WTC11 (cell line): ENCODE measurements around the gene INVS. TPM values are rescaled to one million over a fixed set of nuclear protein-coding genes. Genes with fewer than 3 reads are reported as not detected.

Experiments
- ATAC-seq: fragments of 200-7000 bp; cut with Tn5 transposase; 2 replicates; pipeline ENCODE4 v1.10.0; 2021; ENCODE audit warnings: mild to moderate bottlenecking, moderate library complexity
- CTCF ChIA-PET: fragments of 300-600 bp; sonication (Branson Sonifier 250); formaldehyde crosslinking; loops from one replicate; lab custom pipeline; 2021; ENCODE audit warnings: antibody characterized with exemption; lab: Charles Lee
- POLR2A ChIA-PET: fragments of 350-600 bp; sonication (Branson Sonifier 250); formaldehyde crosslinking; loops from one replicate; lab custom pipeline; 2021; ENCODE audit warnings: antibody characterized with exemption; lab: Charles Lee
- DNase-seq: peaks from one replicate; pipeline ENCODE4 v3.0.0; 2021; ENCODE audit warnings: low spot score
- H3K27ac Mint-ChIP-seq: 2 replicates; pipeline ENCODE4 v1.8.0; 2021; ENCODE audit warnings: mixed read lengths
- H3K27me3 Mint-ChIP-seq: 2 replicates; pipeline ENCODE4 v1.8.0; 2021; ENCODE audit warnings: low read depth, mild to moderate bottlenecking, moderate library complexity, mixed read lengths
- H3K36me3 Mint-ChIP-seq: 2 replicates; pipeline ENCODE4 v1.8.0; 2021; ENCODE audit warnings: mixed read lengths
- H3K4me1 Mint-ChIP-seq: 2 replicates; pipeline ENCODE4 v1.8.0; 2022; ENCODE audit warnings: mixed read lengths
- H3K4me3 Mint-ChIP-seq: 2 replicates; pipeline ENCODE4 v1.8.0; 2021; ENCODE audit warnings: mild to moderate bottlenecking, moderate library complexity, mixed read lengths
- H3K9me3 Mint-ChIP-seq: 2 replicates; pipeline ENCODE4 v1.8.0; 2021; ENCODE audit warnings: mixed read lengths
- ATF3 ChIP-seq: sonication (generic); formaldehyde crosslinking; conservative IDR thresholded peaks from 2 replicates; pipeline ENCODE4 v1.8.1; 2022; ENCODE audit warnings: mild to moderate bottlenecking, missing genetic modification reagents
- CREB1 ChIP-seq: sonication (generic); formaldehyde crosslinking; IDR thresholded peaks from 2 replicates; pipeline ENCODE4 v1.8.0; 2023; ENCODE audit warnings: mild to moderate bottlenecking, missing genetic modification reagents
- EMX1 ChIP-seq: fragments of 250-450 bp; sonication (Bioruptor Pico); IDR thresholded peaks from 2 replicates; pipeline ENCODE4 v1.8.0; 2021; ENCODE audit warnings: mild to moderate bottlenecking
- FOXJ3 ChIP-seq: sonication (generic); formaldehyde crosslinking; IDR thresholded peaks from 2 replicates; pipeline ENCODE4 v1.9.0; 2021; ENCODE audit warnings: missing genetic modification reagents, mild to moderate bottlenecking, borderline replicate concordance
- FOXP1 ChIP-seq: sonication (generic); formaldehyde crosslinking; IDR thresholded peaks from 2 replicates; pipeline ENCODE4 v1.8.0; 2022; ENCODE audit warnings: missing genetic modification reagents, mild to moderate bottlenecking, moderate library complexity, borderline replicate concordance
- GTF2I ChIP-seq: fragments of 250-450 bp; sonication (Bioruptor Pico); conservative IDR thresholded peaks from 2 replicates; pipeline ENCODE4 v1.4.0; 2021; ENCODE audit warnings: mild to moderate bottlenecking
- HMGXB4 ChIP-seq: sonication (generic); formaldehyde crosslinking; IDR thresholded peaks from 2 replicates; pipeline ENCODE4 v1.8.1; 2023; ENCODE audit warnings: mild to moderate bottlenecking, moderate library complexity, missing genetic modification reagents
- MXD4 ChIP-seq: fragments of 250-450 bp; sonication (Bioruptor Pico); IDR thresholded peaks from 2 replicates; pipeline ENCODE4 v1.8.0; 2021; ENCODE audit warnings: mild to moderate bottlenecking, moderate library complexity, borderline replicate concordance
- MYBL2 ChIP-seq: sonication (generic); formaldehyde crosslinking; IDR thresholded peaks from 2 replicates; pipeline ENCODE4 v1.8.1; 2023; ENCODE audit warnings: mild to moderate bottlenecking, moderate library complexity, missing genetic modification reagents
- NFATC4 ChIP-seq: fragments of 250-450 bp; sonication (Bioruptor Pico); IDR thresholded peaks from 2 replicates; pipeline ENCODE4 v1.9.0; 2021; ENCODE audit warnings: mild to moderate bottlenecking
- NFE2L1 ChIP-seq: sonication (generic); formaldehyde crosslinking; IDR thresholded peaks from 2 replicates; pipeline ENCODE4 v1.8.1; 2023; ENCODE audit warnings: missing genetic modification reagents
- NR1H2 ChIP-seq: sonication (generic); formaldehyde crosslinking; IDR thresholded peaks from 2 replicates; pipeline ENCODE4 v1.9.0; 2021; ENCODE audit warnings: mild to moderate bottlenecking, moderate library complexity, missing genetic modification reagents
- NR3C1 ChIP-seq: sonication (generic); formaldehyde crosslinking; conservative IDR thresholded peaks from 2 replicates; pipeline ENCODE4 v1.8.1; 2023; ENCODE audit warnings: low read depth, mild to moderate bottlenecking, missing genetic modification reagents
- OVOL2 ChIP-seq: fragments of 250-450 bp; sonication (Bioruptor Pico); IDR thresholded peaks from 2 replicates; pipeline ENCODE4 v1.9.0; 2021; ENCODE audit warnings: mild to moderate bottlenecking, borderline replicate concordance
- PRRX2 ChIP-seq: fragments of 250-450 bp; sonication (Bioruptor Pico); IDR thresholded peaks from 2 replicates; pipeline ENCODE4 v1.8.0; 2021; ENCODE audit warnings: mild to moderate bottlenecking
- SMAD3 ChIP-seq: sonication (generic); formaldehyde crosslinking; IDR thresholded peaks from 2 replicates; pipeline ENCODE4 v1.8.0; 2022; ENCODE audit warnings: missing genetic modification reagents, mild to moderate bottlenecking, borderline replicate concordance
- SMAD4 ChIP-seq: sonication (generic); formaldehyde crosslinking; IDR thresholded peaks from 2 replicates; pipeline ENCODE4 v1.8.0; 2022; ENCODE audit warnings: mild to moderate bottlenecking, missing genetic modification reagents
- SOX15 ChIP-seq: fragments of 250-450 bp; sonication (Bioruptor Pico); IDR thresholded peaks from 2 replicates; pipeline ENCODE4 v1.9.0; 2021; ENCODE audit warnings: mild to moderate bottlenecking
- USF1 ChIP-seq: sonication (generic); formaldehyde crosslinking; IDR thresholded peaks from 2 replicates; pipeline ENCODE4 v1.8.0; 2022; ENCODE audit warnings: mild to moderate bottlenecking, missing genetic modification reagents
- ZNF219 ChIP-seq: sonication (generic); formaldehyde crosslinking; IDR thresholded peaks from 2 replicates; pipeline ENCODE4 v1.8.0; 2023; ENCODE audit warnings: missing genetic modification reagents, mild to moderate bottlenecking, borderline replicate concordance
- ZNF423 ChIP-seq: fragments of 250-450 bp; sonication (Bioruptor Pico); IDR thresholded peaks from 2 replicates; pipeline ENCODE4 v2.1.2; 2022; ENCODE audit warnings: mild to moderate bottlenecking, moderate library complexity
- ZNF671 ChIP-seq: fragments of 250-450 bp; sonication (Bioruptor Pico); IDR thresholded peaks from 2 replicates; pipeline ENCODE4 v1.8.0; 2021; ENCODE audit warnings: mild to moderate bottlenecking
- ZSCAN18 ChIP-seq: fragments of 250-450 bp; sonication (Bioruptor Pico); IDR thresholded peaks from 2 replicates; pipeline ENCODE4 v2.1.2; 2022; ENCODE audit warnings: mild to moderate bottlenecking, moderate library complexity
- total RNA-seq: library from RNA; stranded (reverse); gene quantifications from 3 replicates; pipeline ENCODE4 v1.2.3, GENCODE V29; 2021
- TF ChIP-seq, protein P1 (sequence below): fragments of 250-450 bp; sonication (Bioruptor Pico); IDR thresholded peaks from 2 replicates; pipeline ENCODE4 v1.9.0; 2021; ENCODE audit warnings: mild to moderate bottlenecking
- TF ChIP-seq, protein P2 (sequence below): fragments of 250-450 bp; sonication (Bioruptor Pico); IDR thresholded peaks from 2 replicates; pipeline ENCODE4 v1.9.0; 2021; ENCODE audit warnings: moderate library complexity, mild to moderate bottlenecking, inconsistent platforms, borderline replicate concordance
- TF ChIP-seq, protein P3 (sequence below): fragments of 250-450 bp; sonication (Bioruptor Pico); IDR thresholded peaks from 2 replicates; pipeline ENCODE4 v1.9.0; 2021; ENCODE audit warnings: mild to moderate bottlenecking, borderline replicate concordance

INVS gene
- total RNA-seq, 1 experiment from 2014 or later, result 8.1 TPM

- Mint-ChIP-seq H3K9me3 (peaks cover 33% of the 10 kb centered on the region), H3K4me1 (peaks cover 12% of the 10 kb centered on the region; the same call in 1 of the 2 replicates), H3K4me3 (no peak overlapping the region), H3K27me3 (no peaks in the 10 kb centered on the region; the same call in 1 of the 2 replicates), H3K27ac (no peak overlapping the region), H3K36me3 (peaks cover 26% of the 10 kb centered on the region)
- no peak for DNase-seq
- TF ChIP-seq CREB1 (CRISPR knock-in tag), result no peak
- TF ChIP-seq, protein P1, sequence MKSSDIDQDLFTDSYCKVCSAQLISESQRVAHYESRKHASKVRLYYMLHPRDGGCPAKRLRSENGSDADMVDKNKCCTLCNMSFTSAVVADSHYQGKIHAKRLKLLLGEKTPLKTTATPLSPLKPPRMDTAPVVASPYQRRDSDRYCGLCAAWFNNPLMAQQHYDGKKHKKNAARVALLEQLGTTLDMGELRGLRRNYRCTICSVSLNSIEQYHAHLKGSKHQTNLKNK (CRISPR knock-in tag), result no peak
- no peak for TF ChIP-seq ZNF671 (CRISPR knock-in tag)
- no peak for TF ChIP-seq SMAD4
- TF ChIP-seq OVOL2 (CRISPR knock-in tag), result no peak
- no peak for TF ChIP-seq ATF3 (CRISPR knock-in tag)
- no peak for TF ChIP-seq MYBL2 (CRISPR knock-in tag)
- TF ChIP-seq FOXJ3, result no peak
- TF ChIP-seq SMAD3 (CRISPR knock-in tag), result no peak
- TF ChIP-seq NR3C1, result no peak
- no peak for TF ChIP-seq HMGXB4 (CRISPR knock-in tag)
- no peak for TF ChIP-seq USF1
- TF ChIP-seq ZSCAN18, result no peak
- TF ChIP-seq NR1H2 (CRISPR knock-in tag), result no peak
- no peak for TF ChIP-seq PRRX2 (CRISPR knock-in tag)
- no peak for TF ChIP-seq ZNF423 (CRISPR knock-in tag)
- no peak for TF ChIP-seq NFE2L1
- TF ChIP-seq, protein P2, sequence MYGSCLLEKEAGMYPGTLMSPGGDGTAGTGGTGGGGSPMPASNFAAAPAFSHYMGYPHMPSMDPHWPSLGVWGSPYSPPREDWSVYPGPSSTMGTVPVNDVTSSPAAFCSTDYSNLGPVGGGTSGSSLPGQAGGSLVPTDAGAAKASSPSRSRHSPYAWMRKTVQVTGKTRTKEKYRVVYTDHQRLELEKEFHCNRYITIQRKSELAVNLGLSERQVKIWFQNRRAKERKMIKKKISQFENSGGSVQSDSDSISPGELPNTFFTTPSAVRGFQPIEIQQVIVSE (CRISPR knock-in tag), result no peak
- no peak for TF ChIP-seq SOX15 (CRISPR knock-in tag)
- POLR2A ChIA-PET, result no interaction called here
- ATAC-seq, result no peak
- CTCF ChIA-PET, result interaction anchor here (1.0 kb wide), 1 partner anchor 23 kb away, joined by 3 read pairs; no protein-coding TSS in a partner anchor
These were observed 91.3 kb downstream of the INVS start for GRCh38 chr9:100190339-100190738.

DNA sequence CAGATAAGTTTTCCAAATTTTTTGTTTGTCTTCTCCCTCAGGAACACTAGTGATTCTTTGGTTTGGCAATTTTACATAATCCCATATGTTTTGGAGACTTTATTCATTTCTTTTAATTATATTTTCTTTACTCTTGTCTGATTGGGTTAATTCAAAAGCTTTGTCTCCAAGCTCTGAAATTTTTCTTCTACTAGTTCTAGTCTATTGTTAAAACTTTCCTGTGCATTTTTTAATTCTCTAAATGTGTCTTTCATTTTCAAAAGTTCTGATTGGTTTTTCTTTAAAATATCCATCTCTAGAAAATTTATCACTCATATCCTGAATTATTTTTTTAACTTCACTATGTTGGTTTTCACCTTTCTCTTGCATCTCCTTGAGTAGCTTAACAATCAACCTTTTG is 92.2 kb downstream of the INVS start:
- DNase-seq (no peak), ATAC-seq (no peak)
- Mint-ChIP-seq H3K9me3 (peaks cover 33% of the 10 kb centered on the region), H3K27me3 (no peaks in the 10 kb centered on the region; the same call in 1 of the 2 replicates), H3K4me3 (no peak overlapping the region), H3K27ac (no peak overlapping the region), H3K36me3 (peaks cover 26% of the 10 kb centered on the region), H3K4me1 (peaks cover 15% of the 10 kb centered on the region; the same call in 1 of the 2 replicates)
- ChIA-PET CTCF (no interaction called here), POLR2A (interaction anchor here (0.6 kb wide), 1 partner anchor 382 kb away, joined by 4 read pairs; no protein-coding TSS in a partner anchor)
- TF ChIP-seq SMAD3 (CRISPR knock-in tag), result no peak
- TF ChIP-seq NR1H2 (CRISPR knock-in tag), result no peak
- TF ChIP-seq NR3C1, result no peak
- no peak for TF ChIP-seq EMX1
- TF ChIP-seq FOXP1 (CRISPR knock-in tag), result no peak
- no peak for TF ChIP-seq ZNF219
- TF ChIP-seq NFATC4 (CRISPR knock-in tag), result no peak
- no peak for TF ChIP-seq GTF2I (CRISPR knock-in tag)
- no peak for TF ChIP-seq MXD4 (CRISPR knock-in tag)
- TF ChIP-seq, protein P3, sequence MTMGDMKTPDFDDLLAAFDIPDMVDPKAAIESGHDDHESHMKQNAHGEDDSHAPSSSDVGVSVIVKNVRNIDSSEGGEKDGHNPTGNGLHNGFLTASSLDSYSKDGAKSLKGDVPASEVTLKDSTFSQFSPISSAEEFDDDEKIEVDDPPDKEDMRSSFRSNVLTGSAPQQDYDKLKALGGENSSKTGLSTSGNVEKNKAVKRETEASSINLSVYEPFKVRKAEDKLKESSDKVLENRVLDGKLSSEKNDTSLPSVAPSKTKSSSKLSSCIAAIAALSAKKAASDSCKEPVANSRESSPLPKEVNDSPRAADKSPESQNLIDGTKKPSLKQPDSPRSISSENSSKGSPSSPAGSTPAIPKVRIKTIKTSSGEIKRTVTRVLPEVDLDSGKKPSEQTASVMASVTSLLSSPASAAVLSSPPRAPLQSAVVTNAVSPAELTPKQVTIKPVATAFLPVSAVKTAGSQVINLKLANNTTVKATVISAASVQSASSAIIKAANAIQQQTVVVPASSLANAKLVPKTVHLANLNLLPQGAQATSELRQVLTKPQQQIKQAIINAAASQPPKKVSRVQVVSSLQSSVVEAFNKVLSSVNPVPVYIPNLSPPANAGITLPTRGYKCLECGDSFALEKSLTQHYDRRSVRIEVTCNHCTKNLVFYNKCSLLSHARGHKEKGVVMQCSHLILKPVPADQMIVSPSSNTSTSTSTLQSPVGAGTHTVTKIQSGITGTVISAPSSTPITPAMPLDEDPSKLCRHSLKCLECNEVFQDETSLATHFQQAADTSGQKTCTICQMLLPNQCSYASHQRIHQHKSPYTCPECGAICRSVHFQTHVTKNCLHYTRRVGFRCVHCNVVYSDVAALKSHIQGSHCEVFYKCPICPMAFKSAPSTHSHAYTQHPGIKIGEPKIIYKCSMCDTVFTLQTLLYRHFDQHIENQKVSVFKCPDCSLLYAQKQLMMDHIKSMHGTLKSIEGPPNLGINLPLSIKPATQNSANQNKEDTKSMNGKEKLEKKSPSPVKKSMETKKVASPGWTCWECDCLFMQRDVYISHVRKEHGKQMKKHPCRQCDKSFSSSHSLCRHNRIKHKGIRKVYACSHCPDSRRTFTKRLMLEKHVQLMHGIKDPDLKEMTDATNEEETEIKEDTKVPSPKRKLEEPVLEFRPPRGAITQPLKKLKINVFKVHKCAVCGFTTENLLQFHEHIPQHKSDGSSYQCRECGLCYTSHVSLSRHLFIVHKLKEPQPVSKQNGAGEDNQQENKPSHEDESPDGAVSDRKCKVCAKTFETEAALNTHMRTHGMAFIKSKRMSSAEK (CRISPR knock-in tag), result no peak
- TF ChIP-seq SMAD4, result no peak
- no peak for TF ChIP-seq PRRX2 (CRISPR knock-in tag)
